Esophagus squamous epithelium (tissue), 4 donors: ENCODE measurements around the gene EPHA6.

Source experiments
- POLR2A ChIP-seq, 4 donors: fragments of 450-650 bp; IDR thresholded peaks; one replicate each; pipeline ENCODE4 v1.6.1; 2017; ENCODE audit warnings: antibody characterized with exemption in 4 of 4, mild to moderate bottlenecking in 4 of 4, moderate library complexity in 3 of 4
- TF ChIP-seq, protein P1 (sequence below), 6 experiments: fragments of 450-650 bp in 4 of 6; fragments of 200-600 bp in 2 of 6; sonication (generic) in 2 of 6; IDR thresholded peaks; one replicate each; pipeline ENCODE4 v1.5.1; 2016 to 2019; ENCODE audit warnings: antibody characterized with exemption in 6 of 6, mild to moderate bottlenecking in 4 of 6, moderate library complexity in 4 of 6

GRCh38 chr3:97259263-97259662, 444.9 kb downstream of the EPHA6 start:
- TF ChIP-seq, protein P1, sequence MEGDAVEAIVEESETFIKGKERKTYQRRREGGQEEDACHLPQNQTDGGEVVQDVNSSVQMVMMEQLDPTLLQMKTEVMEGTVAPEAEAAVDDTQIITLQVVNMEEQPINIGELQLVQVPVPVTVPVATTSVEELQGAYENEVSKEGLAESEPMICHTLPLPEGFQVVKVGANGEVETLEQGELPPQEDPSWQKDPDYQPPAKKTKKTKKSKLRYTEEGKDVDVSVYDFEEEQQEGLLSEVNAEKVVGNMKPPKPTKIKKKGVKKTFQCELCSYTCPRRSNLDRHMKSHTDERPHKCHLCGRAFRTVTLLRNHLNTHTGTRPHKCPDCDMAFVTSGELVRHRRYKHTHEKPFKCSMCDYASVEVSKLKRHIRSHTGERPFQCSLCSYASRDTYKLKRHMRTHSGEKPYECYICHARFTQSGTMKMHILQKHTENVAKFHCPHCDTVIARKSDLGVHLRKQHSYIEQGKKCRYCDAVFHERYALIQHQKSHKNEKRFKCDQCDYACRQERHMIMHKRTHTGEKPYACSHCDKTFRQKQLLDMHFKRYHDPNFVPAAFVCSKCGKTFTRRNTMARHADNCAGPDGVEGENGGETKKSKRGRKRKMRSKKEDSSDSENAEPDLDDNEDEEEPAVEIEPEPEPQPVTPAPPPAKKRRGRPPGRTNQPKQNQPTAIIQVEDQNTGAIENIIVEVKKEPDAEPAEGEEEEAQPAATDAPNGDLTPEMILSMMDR (IDR thresholded peaks at IDR 0.05) = no peak
- no peak for TF ChIP-seq POLR2A (IDR thresholded peaks at IDR 0.05)
